HL-60 (cell line): Measurements from ENCODE around the gene TMTC1.

Experiments
- DNase-seq, 2 experiments: peaks; one replicate each; pipeline ENCODE4 v3.0.0-alpha.2; 2010 to 2020; ENCODE audit warnings: low read depth in 1 of 2, low spot score in 1 of 2
- H3K27ac ChIP-seq: fragments of 250-450 bp; sonication (Bioruptor Pico); replicated peaks from 2 replicates; pipeline ENCODE4 v1.5.1; 2020; ENCODE audit warnings: mild to moderate bottlenecking, moderate library complexity
- H3K27me3 ChIP-seq: fragments of 250-450 bp; sonication (Bioruptor Pico); 2 replicates; pipeline ENCODE4 v1.5.1; 2021; ENCODE audit warnings: mild to moderate bottlenecking, moderate library complexity; ENCODE audit not compliant: insufficient read depth, poor library complexity, severe bottlenecking
- H3K4me3 ChIP-seq: replicated peaks from 2 replicates; pipeline ENCODE4 v1.5.1; 2011; ENCODE audit warnings: mild to moderate bottlenecking, control low read depth, low read length; ENCODE audit not compliant: insufficient read depth
- GABPA ChIP-seq: IDR thresholded peaks from 2 replicates; pipeline ENCODE4 v1.6.1; 2012; ENCODE audit warnings: low read depth
- POLR2AphosphoS5 ChIP-seq: IDR thresholded peaks from 2 replicates; pipeline ENCODE4 v1.6.1; 2012; ENCODE audit warnings: low read depth
- SPI1 ChIP-seq: IDR thresholded peaks from 2 replicates; pipeline ENCODE4 v1.6.1; 2012; ENCODE audit warnings: low read depth, mild to moderate bottlenecking, borderline replicate concordance
- TF ChIP-seq, protein P1 (sequence below): IDR thresholded peaks from 2 replicates; pipeline ENCODE4 v1.6.1; 2012; ENCODE audit warnings: low read depth; ENCODE audit not compliant: insufficient replicate concordance
- TF ChIP-seq, protein P2 (sequence below): IDR thresholded peaks from one replicate; pipeline ENCODE4 v1.5.1; 2011; ENCODE audit warnings: low read length, control low read depth, inconsistent platforms; ENCODE audit not compliant: insufficient read depth

The TMTC1 gene

DNA sequence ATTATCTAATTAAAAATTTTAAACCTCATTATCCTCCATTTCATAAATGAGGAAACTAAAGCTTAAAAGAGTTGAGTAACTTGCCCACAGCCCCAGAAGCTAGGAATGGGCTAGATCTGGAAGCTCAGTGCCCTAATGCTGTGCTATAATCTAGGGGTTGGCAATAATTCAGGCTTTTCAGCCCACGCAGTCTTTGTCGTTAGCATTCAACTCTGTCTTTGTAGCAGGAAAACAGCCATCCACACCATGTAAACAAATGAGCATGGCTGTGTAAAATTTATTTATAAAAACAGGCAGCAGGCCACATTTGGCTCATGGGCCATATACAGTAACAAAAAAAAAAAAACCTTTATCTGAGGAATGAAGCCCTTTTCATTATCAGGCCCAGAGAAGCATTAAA lies 193.9 kb downstream of the TMTC1 start:
- H3K27ac ChIP-seq: no peak overlapping the region
- H3K27me3 ChIP-seq: peaks cover 2% of the 10 kb centered on the region
- DNase-seq: no peak
- H3K4me3 ChIP-seq: no peak overlapping the region
- TF ChIP-seq SPI1 (no peak), POLR2AphosphoS5 (no peak), GABPA (no peak)
- TF ChIP-seq, protein P1, sequence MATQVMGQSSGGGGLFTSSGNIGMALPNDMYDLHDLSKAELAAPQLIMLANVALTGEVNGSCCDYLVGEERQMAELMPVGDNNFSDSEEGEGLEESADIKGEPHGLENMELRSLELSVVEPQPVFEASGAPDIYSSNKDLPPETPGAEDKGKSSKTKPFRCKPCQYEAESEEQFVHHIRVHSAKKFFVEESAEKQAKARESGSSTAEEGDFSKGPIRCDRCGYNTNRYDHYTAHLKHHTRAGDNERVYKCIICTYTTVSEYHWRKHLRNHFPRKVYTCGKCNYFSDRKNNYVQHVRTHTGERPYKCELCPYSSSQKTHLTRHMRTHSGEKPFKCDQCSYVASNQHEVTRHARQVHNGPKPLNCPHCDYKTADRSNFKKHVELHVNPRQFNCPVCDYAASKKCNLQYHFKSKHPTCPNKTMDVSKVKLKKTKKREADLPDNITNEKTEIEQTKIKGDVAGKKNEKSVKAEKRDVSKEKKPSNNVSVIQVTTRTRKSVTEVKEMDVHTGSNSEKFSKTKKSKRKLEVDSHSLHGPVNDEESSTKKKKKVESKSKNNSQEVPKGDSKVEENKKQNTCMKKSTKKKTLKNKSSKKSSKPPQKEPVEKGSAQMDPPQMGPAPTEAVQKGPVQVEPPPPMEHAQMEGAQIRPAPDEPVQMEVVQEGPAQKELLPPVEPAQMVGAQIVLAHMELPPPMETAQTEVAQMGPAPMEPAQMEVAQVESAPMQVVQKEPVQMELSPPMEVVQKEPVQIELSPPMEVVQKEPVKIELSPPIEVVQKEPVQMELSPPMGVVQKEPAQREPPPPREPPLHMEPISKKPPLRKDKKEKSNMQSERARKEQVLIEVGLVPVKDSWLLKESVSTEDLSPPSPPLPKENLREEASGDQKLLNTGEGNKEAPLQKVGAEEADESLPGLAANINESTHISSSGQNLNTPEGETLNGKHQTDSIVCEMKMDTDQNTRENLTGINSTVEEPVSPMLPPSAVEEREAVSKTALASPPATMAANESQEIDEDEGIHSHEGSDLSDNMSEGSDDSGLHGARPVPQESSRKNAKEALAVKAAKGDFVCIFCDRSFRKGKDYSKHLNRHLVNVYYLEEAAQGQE: no peak
- TF ChIP-seq, protein P2, sequence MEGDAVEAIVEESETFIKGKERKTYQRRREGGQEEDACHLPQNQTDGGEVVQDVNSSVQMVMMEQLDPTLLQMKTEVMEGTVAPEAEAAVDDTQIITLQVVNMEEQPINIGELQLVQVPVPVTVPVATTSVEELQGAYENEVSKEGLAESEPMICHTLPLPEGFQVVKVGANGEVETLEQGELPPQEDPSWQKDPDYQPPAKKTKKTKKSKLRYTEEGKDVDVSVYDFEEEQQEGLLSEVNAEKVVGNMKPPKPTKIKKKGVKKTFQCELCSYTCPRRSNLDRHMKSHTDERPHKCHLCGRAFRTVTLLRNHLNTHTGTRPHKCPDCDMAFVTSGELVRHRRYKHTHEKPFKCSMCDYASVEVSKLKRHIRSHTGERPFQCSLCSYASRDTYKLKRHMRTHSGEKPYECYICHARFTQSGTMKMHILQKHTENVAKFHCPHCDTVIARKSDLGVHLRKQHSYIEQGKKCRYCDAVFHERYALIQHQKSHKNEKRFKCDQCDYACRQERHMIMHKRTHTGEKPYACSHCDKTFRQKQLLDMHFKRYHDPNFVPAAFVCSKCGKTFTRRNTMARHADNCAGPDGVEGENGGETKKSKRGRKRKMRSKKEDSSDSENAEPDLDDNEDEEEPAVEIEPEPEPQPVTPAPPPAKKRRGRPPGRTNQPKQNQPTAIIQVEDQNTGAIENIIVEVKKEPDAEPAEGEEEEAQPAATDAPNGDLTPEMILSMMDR: no peak

DNA sequence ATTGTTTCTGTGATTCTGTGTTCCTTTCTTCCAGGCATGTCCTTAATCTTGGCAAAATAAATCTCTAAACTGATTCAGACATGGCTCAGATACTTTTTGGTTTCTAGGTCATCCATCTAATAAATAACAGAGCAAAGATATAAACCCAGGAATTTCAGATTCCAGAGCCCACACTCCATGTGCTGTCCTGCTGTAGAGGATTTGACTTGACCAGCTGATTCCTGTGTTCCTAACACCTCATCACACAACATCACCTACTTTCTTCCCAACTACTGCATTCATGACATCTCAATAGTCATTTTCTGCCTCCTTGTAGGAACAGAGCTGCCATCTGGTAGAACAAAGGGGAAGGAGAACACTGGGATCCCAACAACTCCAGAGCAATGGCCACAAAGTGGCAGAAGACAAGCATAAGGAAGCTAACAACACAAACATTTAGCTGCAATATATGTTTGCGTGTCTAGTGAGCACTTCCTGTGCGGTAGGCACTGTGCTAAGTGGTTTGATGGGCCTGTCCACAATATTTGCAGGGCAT lies 194.4 kb downstream of the TMTC1 start:
- TF ChIP-seq SPI1 (no peak), POLR2AphosphoS5 (no peak), GABPA (no peak)
- TF ChIP-seq, protein P1: no peak
- TF ChIP-seq, protein P2: no peak
- DNase-seq: no peak
- no peak overlapping the region for H3K27ac ChIP-seq

DNA sequence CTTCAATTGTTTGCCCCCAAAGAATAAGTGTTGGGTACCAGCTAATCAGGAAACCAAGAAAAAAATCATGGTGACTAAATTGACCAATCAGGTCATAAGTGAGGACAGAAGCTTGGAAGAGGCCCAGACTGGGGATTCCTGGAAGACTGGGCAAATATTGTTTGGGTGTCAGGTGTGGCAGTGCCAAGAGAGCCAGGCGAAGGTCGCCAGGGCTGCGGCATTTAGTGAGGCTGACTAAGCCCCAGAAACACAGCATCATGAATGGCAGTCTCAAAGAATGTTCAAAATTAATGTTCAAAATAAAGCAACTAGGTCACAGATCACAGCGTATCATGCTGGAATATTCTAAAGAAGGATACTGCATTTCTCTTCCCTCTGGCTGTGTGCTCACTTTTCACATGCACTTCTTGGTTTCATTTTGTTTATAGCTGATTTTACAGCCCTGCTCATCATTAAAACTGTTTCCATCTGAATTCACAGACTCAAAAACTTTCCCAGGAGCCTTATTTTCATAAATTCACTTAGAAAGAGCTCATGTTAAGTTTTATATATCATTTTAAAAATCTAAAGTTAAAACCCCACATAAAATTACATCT lies 201.0 kb downstream of the TMTC1 start:
- no peak for TF ChIP-seq GABPA
- TF ChIP-seq SPI1: no peak
- TF ChIP-seq, protein P1: no peak
- TF ChIP-seq, protein P2: no peak
- TF ChIP-seq POLR2AphosphoS5: no peak
- Histone ChIP-seq H3K27me3 (no peaks in the 10 kb centered on the region), H3K4me3 (no peak overlapping the region), H3K27ac (no peak overlapping the region)
- no peak for DNase-seq

More for the DNA sequence above, 194.4 kb downstream of the TMTC1 start:
- no peak overlapping the region for H3K4me3 ChIP-seq
- H3K27me3 ChIP-seq: no peaks in the 10 kb centered on the region
